ENCODE measurements around the gene RAB8B.

DNA sequence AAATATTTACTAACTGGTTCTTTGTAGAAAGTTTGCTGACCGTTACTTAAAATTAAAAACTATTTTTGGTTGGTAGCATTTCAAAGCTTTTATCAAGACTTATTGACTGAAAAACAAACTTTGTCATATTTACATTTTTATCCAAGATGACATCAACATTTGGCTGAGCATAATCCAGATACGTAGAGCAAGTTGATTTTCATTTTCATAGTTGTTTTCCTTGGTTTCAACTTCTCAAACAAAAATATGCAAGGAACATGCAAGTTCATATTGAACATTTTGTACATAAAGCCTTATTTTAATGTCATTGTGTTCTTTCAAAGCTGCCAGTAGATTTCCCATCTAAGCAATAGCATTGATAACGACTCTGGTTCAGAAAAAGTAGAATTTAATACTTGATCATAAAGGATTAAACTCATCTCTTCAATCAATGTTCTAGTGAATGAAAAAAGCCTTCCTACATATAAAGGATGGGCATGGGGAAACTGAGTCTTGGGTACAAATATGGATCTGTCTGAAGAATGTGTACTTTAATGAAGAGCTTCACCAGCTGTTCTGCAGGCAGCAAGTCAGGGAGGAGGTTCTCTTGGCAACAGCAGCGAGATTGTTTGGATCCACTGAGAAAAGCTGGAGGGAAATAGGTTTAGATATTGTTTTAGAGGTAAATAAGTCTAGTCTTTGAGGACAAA lies 5.6 kb downstream of the RAB8B start:
- TF ChIP-seq POLR2A (IDR thresholded peaks at IDR 0.05; ENCODE audit: low read length) (no peak), GATA1 (IDR thresholded peaks at IDR 0.05; ENCODE audit: low read depth, low read length) (no peak)
